CD14-positive monocyte (primary cell): ENCODE results near the gene R3HCC1L. TPM values are rescaled to one million over a fixed set of nuclear protein-coding genes. Genes with fewer than 3 reads are reported as not detected.
"Not testable (repeated sequence)": the region's sequence is repeated elsewhere in the genome, so short reads cannot be mapped to it uniquely, and the experiment has no call there.

ENCODE experiments used
- DNase-seq, 3 donors: peaks; one replicate each; pipeline ENCODE4 v3.0.0-alpha.2; 2011 to 2022
- H2AFZ ChIP-seq: 2 replicates; pipeline ENCODE4 v1.6.0; 2012; ENCODE audit warnings: mild to moderate bottlenecking, low read depth, low read length, inconsistent platforms; ENCODE audit not compliant: insufficient read depth, poor library complexity, severe bottlenecking
- H3K27ac ChIP-seq, 2 donors: 1 replicate in 1 of 2; 2 replicates in 1 of 2; pipeline ENCODE4 v1.5.1; 2012 to 2013; ENCODE audit warnings: low read length in 2 of 2, control low read depth in 1 of 2, inconsistent platforms in 1 of 2, low read depth in 1 of 2, mild to moderate bottlenecking in 1 of 2
- H3K27me3 ChIP-seq, 2 donors: one replicate each; pipeline versions ENCODE4 v1.6.0 to v1.6.1; 2011 to 2013; ENCODE audit warnings: low read length in 2 of 2; ENCODE audit not compliant: control insufficient read depth in 2 of 2, insufficient read depth in 2 of 2
- H3K36me3 ChIP-seq, 2 donors: replicated peaks in 1 of 2; 1 replicate in 1 of 2; 2 replicates in 1 of 2; pipeline versions ENCODE4 v1.5.1 to v1.6.1; 2012 to 2013; ENCODE audit warnings: low read length in 2 of 2, control low read depth in 1 of 2, inconsistent platforms in 1 of 2, mild to moderate bottlenecking in 1 of 2; ENCODE audit not compliant: insufficient read depth in 2 of 2, control insufficient read depth in 1 of 2
- H3K4me1 ChIP-seq, 2 donors: 1 replicate in 1 of 2; 2 replicates in 1 of 2; pipeline versions ENCODE4 v1.5.1 to v1.6.1; 2012 to 2013; ENCODE audit warnings: low read length in 2 of 2, control low read depth in 1 of 2, inconsistent platforms in 1 of 2, mild to moderate bottlenecking in 1 of 2, moderate library complexity in 1 of 2; ENCODE audit not compliant: insufficient read depth in 2 of 2, control insufficient read depth in 1 of 2
- H3K4me2 ChIP-seq: replicated peaks from 2 replicates; pipeline ENCODE3; 2012; ENCODE audit warnings: low read length, moderate library complexity, mild to moderate bottlenecking; ENCODE audit not compliant: poor library complexity, severe bottlenecking; ENCODE audit errors: extremely low read depth
- H3K4me3 ChIP-seq, 3 experiments: fragments of 200-600 bp in 1 of 3; sonication (generic) in 1 of 3; replicated peaks in 1 of 3; 1 replicate in 2 of 3; 2 replicates in 1 of 3; pipeline ENCODE4 v1.5.1; 2011 to 2013; ENCODE audit warnings: low read length in 3 of 3, mild to moderate bottlenecking in 3 of 3, control low read depth in 2 of 3, low read depth in 2 of 3, inconsistent platforms in 1 of 3, moderate library complexity in 1 of 3
- H3K79me2 ChIP-seq: 2 replicates; pipeline ENCODE4 v1.6.0; 2012; ENCODE audit warnings: mild to moderate bottlenecking, control low read depth, inconsistent platforms, low read length, moderate library complexity; ENCODE audit not compliant: insufficient read depth
- H3K9ac ChIP-seq: 2 replicates; pipeline ENCODE4 v1.6.0; 2017; ENCODE audit warnings: low read length, mild to moderate bottlenecking; ENCODE audit not compliant: insufficient read depth, poor library complexity, severe bottlenecking
- H3K9me3 ChIP-seq, 2 donors: replicated peaks in 1 of 2; 1 replicate in 1 of 2; 2 replicates in 1 of 2; pipeline versions ENCODE4 v1.5.1 to v1.6.1; 2012 to 2013; ENCODE audit warnings: low read length in 2 of 2, control low read depth in 1 of 2; ENCODE audit not compliant: control insufficient read depth in 1 of 2, insufficient read depth in 1 of 2
- H4K20me1 ChIP-seq: 2 replicates; pipeline ENCODE4 v1.6.0; 2012; ENCODE audit warnings: mild to moderate bottlenecking, low read length, control low read depth, moderate library complexity; ENCODE audit not compliant: insufficient read depth
- H3K27ac Mint-ChIP-seq, 7 donors: one replicate each; pipeline ENCODE4 v1.8.0; 2020; ENCODE audit warnings: mild to moderate bottlenecking in 7 of 7, mixed read lengths in 7 of 7, moderate library complexity in 6 of 7, inconsistent platforms in 2 of 7
- H3K27me3 Mint-ChIP-seq, 3 donors: one replicate each; pipeline ENCODE4 v1.8.0; 2021 to 2022; ENCODE audit warnings: low read depth in 3 of 3, mild to moderate bottlenecking in 3 of 3, mixed read lengths in 3 of 3, moderate library complexity in 3 of 3, inconsistent platforms in 1 of 3
- H3K36me3 Mint-ChIP-seq, 2 donors: one replicate each; pipeline ENCODE4 v1.8.0; 2020; ENCODE audit warnings: mixed read lengths in 2 of 2, inconsistent platforms in 1 of 2, mild to moderate bottlenecking in 1 of 2
- H3K4me1 Mint-ChIP-seq: one replicate; pipeline ENCODE4 v1.8.0; 2020; ENCODE audit warnings: mild to moderate bottlenecking, mixed read lengths
- H3K4me3 Mint-ChIP-seq, 2 donors: one replicate each; pipeline ENCODE4 v1.8.0; 2020; ENCODE audit warnings: mild to moderate bottlenecking in 2 of 2, mixed read lengths in 2 of 2, moderate library complexity in 1 of 2
- H3K9me3 Mint-ChIP-seq, 7 donors: one replicate each; pipeline ENCODE4 v1.8.0; 2020 to 2022; ENCODE audit warnings: mixed read lengths in 7 of 7, mild to moderate bottlenecking in 6 of 7, moderate library complexity in 6 of 7, inconsistent platforms in 2 of 7
- CTCF ChIP-seq: fragments of 200-600 bp; IDR thresholded peaks from one replicate; pipeline ENCODE4 v1.8.0; 2022; ENCODE audit warnings: antibody characterized with exemption, mild to moderate bottlenecking
- WGBS: methylation state at CpG from one replicate; pipeline ENCODE4 v1.1.5; 2013; ENCODE audit warnings: missing lambda C conversion rate; ENCODE audit not compliant: insufficient coverage; 5-methylcytosine and 5-hydroxymethylcytosine counted together
- intact Hi-C, 2 donors: fragments of 100-400 bp; cut with micrococcal nuclease; formaldehyde crosslinking; loops; one replicate each; pipeline versions ENCODE4 v1.15.0 to v1.15.1; 2023
- polyA plus RNA-seq, 3 donors: library from polyadenylated mRNA; depleted of rRNA in 1 of 3; unstranded in 2 of 3; stranded (reverse) in 1 of 3; fragments of 300-500 nt in 2 of 3; fragments of >200 nt in 1 of 3; fragmentation: Illumina TruSeq in 2 of 3; gene quantifications; 1 replicate in 2 of 3; 2 replicates in 1 of 3; pipeline ENCODE4 v1.2.3, GENCODE V29; 2012 to 2021

The R3HCC1L gene
- polyA plus RNA-seq, 3 donors, result 2.6 to 13.8 (median 2.7) TPM

GRCh38 chr10:98134117-98134430 lies 383 bp upstream of the R3HCC1L start:
- Histone ChIP-seq H3K4me1 (peaks cover 22 to 31% of the 10 kb centered on the region in 2 donors), H3K4me3 (peak overlapping the region; percentile 84 to 99 (median 95)), H3K9ac (peak overlapping the region; percentile 100), H3K4me2 (peak overlapping the region; percentile 91), H3K36me3 (no peaks in the 10 kb centered on the region), H3K27ac (peak overlapping the region in 1 of 2 donors; percentile 100), H3K27me3 (peaks cover 0 to 2% of the 10 kb centered on the region in 2 donors), H3K9me3 (no peaks in the 10 kb centered on the region), H2AFZ (peak overlapping the region; percentile 87), H4K20me1 (peaks cover 39% of the 10 kb centered on the region), H3K79me2 (peaks cover 46% of the 10 kb centered on the region)
- DNase-seq, result no peak
- WGBS, result 90% methylated on average over 5 of the region's 5 CpGs
- intact Hi-C loops, result no loop called here
- H3K4me1 Mint-ChIP-seq, result peaks cover 44% of the 10 kb centered on the region
- no peak for TF ChIP-seq CTCF
- H3K4me3 Mint-ChIP-seq, result peak overlapping the region; percentile 87 to 91
- peaks cover 0 to 8% (median 4%) of the 10 kb centered on the region in 7 donors for H3K9me3 Mint-ChIP-seq
- peaks cover 4 to 7% (median 5%) of the 10 kb centered on the region in 3 donors for H3K27me3 Mint-ChIP-seq
- H3K36me3 Mint-ChIP-seq, result peaks cover 0 to 5% of the 10 kb centered on the region in 2 donors
- peak overlapping the region; percentile 95 to 99 (median 98) for H3K27ac Mint-ChIP-seq

GRCh38 chr10:98135222-98135899 lies 904 bp downstream of the R3HCC1L start:
- H3K36me3 ChIP-seq, result no peaks in the 10 kb centered on the region
- Mint-ChIP-seq H3K27ac (peak overlapping the region; percentile 95 to 99 (median 98)), H3K27me3 (peaks cover 2 to 4% (median 2%) of the 10 kb centered on the region in 3 donors), H3K4me1 (peaks cover 55% of the 10 kb centered on the region), H3K4me3 (peak overlapping the region; percentile 87 to 91), H3K9me3 (peaks cover 0 to 8% (median 4%) of the 10 kb centered on the region in 7 donors), H3K36me3 (peaks cover 0 to 5% of the 10 kb centered on the region in 2 donors)
- peak overlapping the region; percentile 92 to 100 for H3K27ac ChIP-seq
- peak overlapping the region; percentile 100 for H3K9ac ChIP-seq
- WGBS, result 15% methylated on average over 8 of the region's 13 CpGs
- H3K4me2 ChIP-seq, result peak overlapping the region; percentile 91
- peaks cover 59% of the 10 kb centered on the region for H3K79me2 ChIP-seq
- H3K27me3 ChIP-seq, result no peaks in the 10 kb centered on the region
- intact Hi-C loops, result no loop called here
- H3K4me3 ChIP-seq, result peak overlapping the region; percentile 84 to 99 (median 95)
- peak overlapping the region; percentile 87 for H2AFZ ChIP-seq
- no peak for DNase-seq
- H3K4me1 ChIP-seq, result peaks cover 25 to 31% of the 10 kb centered on the region in 2 donors
- H4K20me1 ChIP-seq, result peaks cover 52% of the 10 kb centered on the region
- no peaks in the 10 kb centered on the region for H3K9me3 ChIP-seq
- no peak for TF ChIP-seq CTCF

- Histone ChIP-seq H3K4me1 (peaks cover 25 to 39% of the 10 kb centered on the region in 2 donors), H4K20me1 (peaks cover 64% of the 10 kb centered on the region), H3K79me2 (peaks cover 73% of the 10 kb centered on the region)
- H3K36me3 ChIP-seq, H3K9me3 ChIP-seq, intact Hi-C loops, H3K9me3 Mint-ChIP-seq, DNase-seq, H3K9ac ChIP-seq, H3K27me3 ChIP-seq, H3K27ac ChIP-seq, H3K27me3 Mint-ChIP-seq, H3K4me3 Mint-ChIP-seq, H3K4me3 ChIP-seq, H3K4me2 ChIP-seq, H3K36me3 Mint-ChIP-seq, H2AFZ ChIP-seq: not testable (repeated sequence)
- H3K4me1 Mint-ChIP-seq, result peaks cover 65% of the 10 kb centered on the region
- WGBS, result 98% methylated on average over 9 of the region's 16 CpGs
- peak overlapping the region in 1 of 7 donors; percentile 50 for H3K27ac Mint-ChIP-seq
These were observed 2.3 kb downstream of the R3HCC1L start for GRCh38 chr10:98136775-98137174.
